Dedifferentiated amniotic fluid mesenchymal stem cell (primary cell): ENCODE data around the gene GARNL3.
A peak's percentile ranks its signal among the peaks of the same experiment; 100 is the strongest.

ENCODE experiments used
- DNase-seq: peaks from one replicate; pipeline ENCODE4 v3.0.0-alpha.2; 2016; ENCODE audit errors: extremely low spot score

GARNL3 gene

GRCh38 chr9:127313042-127313560, 48.5 kb downstream of the GARNL3 start:
- no peak for DNase-seq

- no peak for DNase-seq
Observed at GRCh38 chr9:127314911-127315310, 50.3 kb downstream of the GARNL3 start.

DNA sequence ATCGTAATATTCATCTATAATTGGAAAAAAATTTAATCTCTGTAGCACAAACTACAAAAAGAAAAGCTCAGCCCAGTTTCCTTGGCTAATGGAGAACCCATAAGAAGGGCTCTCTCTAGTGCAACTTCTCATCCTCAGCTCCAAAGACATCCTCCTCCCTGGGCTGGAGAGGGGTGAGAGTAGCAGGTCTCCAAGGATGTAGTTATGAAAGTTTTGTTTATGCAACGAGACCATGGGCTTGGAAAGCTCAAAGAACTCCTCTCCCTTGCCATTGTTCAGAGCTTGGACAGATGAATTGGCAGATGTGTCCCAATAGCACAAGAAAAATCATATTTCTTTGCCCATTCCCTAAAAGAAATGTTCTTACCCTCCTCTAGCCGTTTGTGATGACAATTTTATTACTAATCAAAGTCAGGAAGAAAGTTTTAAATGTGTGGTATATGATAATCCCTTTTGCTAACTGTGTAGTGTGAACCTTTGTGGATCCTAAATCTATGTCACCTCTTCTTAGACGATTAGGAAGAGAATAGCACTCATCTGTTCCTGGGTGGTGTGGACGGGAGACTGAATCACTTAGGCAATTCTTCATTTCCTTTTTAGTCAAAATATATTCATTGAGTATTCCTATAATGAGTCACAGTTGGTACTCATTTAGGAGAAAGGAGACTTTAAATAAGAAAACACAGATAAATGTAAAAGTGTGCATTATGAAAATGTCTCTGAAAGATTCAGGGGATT, 52.2 kb downstream of the GARNL3 start:
- no peak for DNase-seq

- no peak for DNase-seq
Observed at GRCh38 chr9:127318651-127319167, 54.1 kb downstream of the GARNL3 start.

DNA sequence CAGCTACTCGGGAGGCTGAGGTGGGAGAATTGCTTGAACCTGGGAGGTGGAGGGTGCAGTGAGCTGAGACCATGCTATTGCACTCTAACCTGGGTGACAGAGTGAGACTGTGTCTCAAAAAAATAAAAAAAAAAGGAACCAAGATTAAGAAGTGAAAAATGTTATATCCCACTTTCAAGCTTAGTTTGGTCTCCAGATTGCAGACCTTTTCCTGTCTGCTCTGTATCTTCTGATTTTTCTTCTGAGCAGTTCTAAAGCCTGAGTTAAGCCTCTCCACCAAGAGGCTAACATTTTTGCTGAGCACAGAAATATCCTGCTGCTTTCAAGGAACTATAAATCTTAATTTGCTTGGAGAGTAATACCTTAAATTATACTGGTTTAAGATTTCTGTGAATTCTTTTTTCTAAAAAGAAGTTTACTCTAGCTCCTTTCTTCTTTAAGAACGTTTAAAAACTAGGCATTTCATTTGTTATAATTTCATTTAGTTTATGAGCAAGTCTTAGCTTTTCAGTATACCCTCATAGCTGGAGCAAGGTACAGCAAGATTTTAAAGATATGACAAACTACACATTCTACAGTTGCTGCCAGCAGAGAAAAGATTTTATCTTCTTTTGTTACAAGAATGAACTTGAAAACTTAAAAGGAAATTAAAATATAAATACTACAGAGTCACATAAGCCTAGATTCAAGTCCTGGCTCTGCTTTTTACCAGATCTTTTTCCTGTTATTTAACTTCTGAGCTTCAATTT, 55.0 kb downstream of the GARNL3 start:
- no peak for DNase-seq

DNA sequence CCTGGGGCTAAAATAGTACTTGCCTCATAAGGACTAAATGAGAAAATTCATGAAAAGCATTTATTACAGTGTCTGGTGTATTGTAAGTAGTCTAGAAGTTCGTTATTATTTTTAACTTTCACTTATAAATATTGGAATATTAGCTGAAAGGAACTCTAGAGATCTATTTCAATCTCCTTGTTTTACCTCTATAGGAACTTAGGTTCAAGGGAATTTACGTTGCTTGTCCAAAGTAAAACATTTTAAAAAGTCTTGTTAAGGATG, 55.5 kb downstream of the GARNL3 start:
- DNase-seq: no peak

DNA sequence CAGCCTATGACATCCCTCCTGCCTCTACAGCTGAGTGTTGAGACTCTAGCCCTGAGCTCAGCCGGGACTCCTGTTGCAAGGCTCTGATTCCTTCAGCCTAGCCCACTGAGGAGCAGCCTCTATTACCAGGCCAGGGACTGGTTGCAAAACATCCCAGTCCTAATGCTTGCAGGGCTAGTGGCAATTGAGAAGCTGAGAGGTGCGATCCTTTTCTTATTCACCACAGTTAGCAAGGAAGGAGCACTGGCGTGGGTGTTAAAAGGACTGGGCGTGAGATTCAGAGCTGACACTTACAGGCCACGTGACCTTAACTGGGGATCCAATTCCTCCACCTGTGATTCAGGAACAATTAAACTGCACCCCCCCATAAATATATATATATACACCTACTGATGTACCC, 58.8 kb downstream of the GARNL3 start:
- DNase-seq: no peak

- no peak for DNase-seq
Observed at GRCh38 chr9:127330501-127330900, 65.9 kb downstream of the GARNL3 start.

DNA sequence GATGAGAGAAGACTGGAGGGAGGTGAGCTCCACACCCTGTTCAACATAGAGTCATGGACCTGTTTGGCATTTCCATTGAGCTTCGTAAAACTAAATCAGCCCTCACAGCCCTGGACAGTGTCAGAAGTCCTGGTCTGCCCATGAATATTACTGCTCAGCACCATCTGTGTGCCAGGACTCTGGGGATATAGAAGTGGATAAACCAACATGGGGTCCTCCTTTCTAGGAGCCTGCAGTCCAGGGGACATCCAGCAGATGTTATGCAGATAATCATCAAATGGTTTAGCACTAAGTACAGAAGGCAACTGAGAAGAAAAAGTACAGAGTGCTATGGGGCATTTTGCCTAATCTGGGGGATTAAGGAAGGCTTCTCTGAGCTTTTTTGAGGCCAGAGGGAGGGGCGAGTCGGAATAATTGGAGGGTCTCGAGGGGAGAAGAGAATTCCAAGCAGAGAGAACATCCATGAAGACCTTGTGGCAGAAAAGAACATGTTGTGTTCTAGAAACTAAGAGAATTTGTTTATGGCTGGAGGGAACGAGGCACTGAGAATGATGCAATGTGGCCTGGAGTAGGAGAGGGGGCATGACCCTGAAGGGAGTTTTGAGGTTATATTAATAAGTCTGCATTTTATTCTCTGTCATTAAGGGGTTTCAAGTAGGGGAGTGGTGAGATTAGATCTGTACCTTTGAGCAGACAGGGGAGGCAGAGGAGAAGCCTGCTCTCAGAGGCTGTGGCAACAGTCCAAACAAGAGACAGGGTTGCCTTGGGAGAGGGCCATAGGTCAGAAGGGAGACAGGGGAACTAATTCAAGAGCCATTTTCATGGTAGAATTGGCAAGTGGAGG, 68.9 kb downstream of the GARNL3 start:
- DNase-seq: no peak

DNA sequence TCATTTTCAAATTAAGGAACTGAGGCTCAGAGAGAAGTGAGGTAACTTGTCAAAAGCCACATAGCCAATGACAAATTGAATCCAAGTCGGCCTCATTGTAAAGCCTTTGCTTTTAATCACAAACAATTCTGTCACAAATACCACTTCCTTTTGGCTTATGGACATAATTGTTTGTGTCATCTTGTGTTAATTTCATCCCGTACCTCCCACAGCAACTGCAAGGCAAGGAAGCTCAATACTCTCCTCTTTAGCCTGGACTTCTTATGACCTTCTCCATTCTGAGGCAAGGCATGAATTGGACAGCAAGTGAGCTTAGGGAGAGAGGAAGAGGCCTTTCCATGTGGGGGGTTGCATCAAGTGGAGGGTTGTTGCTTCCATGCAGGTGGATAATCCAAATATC, 70.2 kb downstream of the GARNL3 start:
- no peak for DNase-seq

DNA sequence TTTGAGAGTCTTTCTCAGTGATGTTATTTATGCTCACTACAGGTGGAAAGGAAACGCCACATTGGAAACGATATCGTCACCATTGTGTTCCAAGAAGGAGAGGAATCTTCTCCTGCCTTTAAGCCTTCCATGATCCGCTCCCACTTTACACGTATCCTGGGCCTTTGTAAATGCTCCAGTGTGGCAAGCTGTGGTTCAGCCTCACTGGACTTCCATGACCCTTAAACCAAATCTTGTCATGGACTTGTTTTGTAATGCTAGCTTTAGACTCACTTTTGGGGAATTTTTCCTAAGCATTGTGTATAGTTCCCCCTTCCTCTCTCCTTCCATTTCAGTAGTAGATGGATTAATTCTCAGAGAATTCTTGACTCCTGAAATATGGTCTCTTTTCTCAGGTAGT, 71.5 kb downstream of the GARNL3 start:
- DNase-seq: no peak

- DNase-seq: peak; percentile 96
Observed at GRCh38 chr9:127336506-127337352, 72.2 kb downstream of the GARNL3 start.

DNA sequence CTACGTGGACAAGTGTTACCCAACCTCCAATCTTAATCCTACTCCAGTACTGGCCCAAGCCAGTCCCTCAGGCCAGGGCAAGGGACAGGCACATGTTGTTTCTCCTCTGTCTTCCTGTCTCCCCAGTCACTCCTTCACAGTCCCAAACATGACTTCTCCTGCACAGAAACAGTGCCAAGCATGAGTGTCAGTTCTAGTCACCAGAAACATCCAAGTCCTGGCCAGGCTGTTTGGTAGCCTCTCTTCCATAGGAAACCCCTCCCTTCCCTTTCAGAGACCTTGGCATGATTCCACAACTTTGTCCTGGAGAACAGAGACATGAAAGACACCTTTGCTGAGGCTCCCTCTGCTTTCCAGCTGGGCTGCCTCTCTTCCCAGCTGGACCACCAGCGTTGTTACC, 76.1 kb downstream of the GARNL3 start:
- DNase-seq: no peak

- no peak for DNase-seq
Observed at GRCh38 chr9:127341152-127341551, 76.6 kb downstream of the GARNL3 start.

GRCh38 chr9:127344368-127345000, 79.9 kb downstream of the GARNL3 start:
- DNase-seq: no peak

DNA sequence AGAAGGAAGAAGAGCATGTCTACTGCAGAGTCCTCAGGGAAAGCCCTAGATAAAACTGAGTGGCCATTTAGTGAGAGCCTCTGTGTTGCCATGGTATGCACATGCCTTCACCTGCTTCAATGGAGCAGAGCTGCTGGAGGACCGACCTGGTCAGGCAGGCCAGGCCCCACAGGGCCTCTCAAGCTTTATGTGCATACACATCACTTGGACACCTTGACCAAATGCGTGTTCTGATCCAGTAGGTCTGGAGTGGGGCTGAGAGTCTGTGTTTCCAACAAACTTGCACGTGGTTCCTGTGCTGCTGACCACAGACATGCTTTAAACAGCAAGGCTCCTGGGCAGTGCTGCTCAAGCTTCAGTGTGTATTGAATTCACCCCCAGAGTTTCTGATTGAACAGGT, 81.0 kb downstream of the GARNL3 start:
- DNase-seq: no peak

- no peak for DNase-seq
Observed at GRCh38 chr9:127346584-127346983, 82.0 kb downstream of the GARNL3 start.

DNA sequence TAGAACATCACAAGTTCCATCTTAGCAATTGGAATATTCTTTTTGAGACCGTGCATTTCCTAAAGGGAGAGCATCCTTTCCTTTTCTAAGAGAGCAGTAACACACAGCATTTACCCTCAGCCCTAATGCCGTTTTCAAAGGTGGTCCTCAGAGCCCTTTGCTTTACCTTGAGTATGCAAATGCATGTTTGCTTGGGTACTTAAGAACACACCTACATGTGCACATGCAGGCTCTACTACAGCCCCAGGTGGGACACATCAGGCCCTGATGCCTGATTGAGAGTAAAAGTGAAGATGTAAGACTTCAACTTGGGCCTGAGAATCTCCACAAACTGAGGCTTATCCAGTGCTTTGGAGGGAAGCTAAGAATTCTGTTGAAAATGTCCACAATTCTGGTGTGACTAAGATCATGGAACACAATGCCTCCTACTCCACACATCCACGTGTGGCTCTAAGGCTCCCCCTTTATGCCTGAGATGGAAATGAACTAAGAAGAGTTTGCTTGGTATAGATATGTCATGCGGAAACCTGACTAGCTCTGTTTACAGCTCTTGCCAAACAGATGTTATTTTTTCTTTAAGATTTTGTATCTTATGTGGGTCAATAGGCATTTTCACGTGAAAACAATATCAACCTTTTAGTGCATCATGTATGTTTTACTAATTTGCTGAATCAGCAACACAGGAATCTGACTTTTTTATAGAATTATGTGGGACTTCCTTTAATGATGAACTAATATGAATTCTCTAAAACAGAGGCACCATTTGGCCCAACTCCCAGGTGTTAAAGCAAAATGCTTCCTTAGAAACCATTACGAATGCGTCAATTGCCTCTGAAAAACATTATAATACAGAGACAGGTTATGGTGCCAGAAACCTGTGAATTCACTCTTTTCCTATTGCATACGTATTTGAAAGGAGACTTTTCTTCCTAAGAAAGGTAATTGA, 83.5 kb downstream of the GARNL3 start:
- peak; percentile 19 for DNase-seq

- no peak for DNase-seq
Observed at GRCh38 chr9:127349483-127350113, 85.0 kb downstream of the GARNL3 start.
